AG09319 (cell line): ENCODE data around the gene PAXX.
A peak's percentile ranks its signal among the peaks of the same experiment; 100 is the strongest.

Experiments used
- DNase-seq: peaks from one replicate; pipeline ENCODE4 v3.0.0-alpha.2; 2010; ENCODE audit warnings: low read depth; ENCODE audit errors: extremely low read depth
- TF ChIP-seq, protein P1 (sequence below): IDR thresholded peaks from 2 replicates; pipeline ENCODE4 v1.5.1; 2011; ENCODE audit warnings: low read depth, mild to moderate bottlenecking, inconsistent platforms, low read length, moderate library complexity

Gene PAXX

DNA sequence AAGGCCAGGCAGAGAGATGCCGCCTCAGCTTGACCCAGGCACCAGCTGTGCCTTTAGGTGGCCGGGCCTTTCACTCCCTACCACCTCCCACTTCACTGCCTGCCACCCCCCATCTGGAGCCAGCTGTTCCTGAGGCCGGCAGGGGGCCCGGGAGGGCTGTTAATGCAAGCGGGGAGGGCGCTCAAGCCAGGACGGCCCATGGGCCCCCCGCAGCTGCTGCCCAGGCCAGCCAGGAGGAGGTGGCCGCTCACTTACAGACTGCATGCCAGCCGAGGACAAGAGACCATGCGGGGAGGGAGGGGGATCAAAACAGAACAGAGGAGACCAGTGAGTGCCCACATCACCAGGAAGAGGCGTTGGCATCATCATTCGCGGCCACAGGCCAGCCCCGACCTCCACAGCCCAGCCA is 31.4 kb downstream of the PAXX start:
- TF ChIP-seq, protein P1, sequence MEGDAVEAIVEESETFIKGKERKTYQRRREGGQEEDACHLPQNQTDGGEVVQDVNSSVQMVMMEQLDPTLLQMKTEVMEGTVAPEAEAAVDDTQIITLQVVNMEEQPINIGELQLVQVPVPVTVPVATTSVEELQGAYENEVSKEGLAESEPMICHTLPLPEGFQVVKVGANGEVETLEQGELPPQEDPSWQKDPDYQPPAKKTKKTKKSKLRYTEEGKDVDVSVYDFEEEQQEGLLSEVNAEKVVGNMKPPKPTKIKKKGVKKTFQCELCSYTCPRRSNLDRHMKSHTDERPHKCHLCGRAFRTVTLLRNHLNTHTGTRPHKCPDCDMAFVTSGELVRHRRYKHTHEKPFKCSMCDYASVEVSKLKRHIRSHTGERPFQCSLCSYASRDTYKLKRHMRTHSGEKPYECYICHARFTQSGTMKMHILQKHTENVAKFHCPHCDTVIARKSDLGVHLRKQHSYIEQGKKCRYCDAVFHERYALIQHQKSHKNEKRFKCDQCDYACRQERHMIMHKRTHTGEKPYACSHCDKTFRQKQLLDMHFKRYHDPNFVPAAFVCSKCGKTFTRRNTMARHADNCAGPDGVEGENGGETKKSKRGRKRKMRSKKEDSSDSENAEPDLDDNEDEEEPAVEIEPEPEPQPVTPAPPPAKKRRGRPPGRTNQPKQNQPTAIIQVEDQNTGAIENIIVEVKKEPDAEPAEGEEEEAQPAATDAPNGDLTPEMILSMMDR = no peak
- no peak for DNase-seq

DNA sequence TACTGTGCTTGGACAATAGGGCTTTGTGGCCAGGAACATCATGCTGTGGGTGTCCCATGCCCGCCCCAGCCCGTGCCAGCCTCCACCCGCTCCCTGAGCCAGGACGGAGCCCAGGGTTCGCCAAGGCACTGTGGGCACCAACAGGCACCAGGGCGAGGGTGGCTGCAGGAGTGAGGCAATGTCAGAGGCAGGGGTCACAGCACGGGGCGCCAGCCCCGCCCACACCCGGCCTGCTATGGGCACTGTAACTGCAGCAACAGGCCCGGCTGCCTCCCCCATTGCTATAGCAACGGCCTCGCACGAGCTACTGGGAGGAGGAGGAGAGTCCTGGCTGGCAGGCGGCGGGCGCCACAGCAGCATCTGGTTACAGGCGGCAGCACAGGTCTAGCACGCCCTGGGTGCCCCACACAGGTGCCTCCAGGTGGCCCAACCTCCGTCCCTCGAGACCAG is 33.3 kb downstream of the PAXX start:
- TF ChIP-seq, protein P1 = no peak
- no peak for DNase-seq

DNA sequence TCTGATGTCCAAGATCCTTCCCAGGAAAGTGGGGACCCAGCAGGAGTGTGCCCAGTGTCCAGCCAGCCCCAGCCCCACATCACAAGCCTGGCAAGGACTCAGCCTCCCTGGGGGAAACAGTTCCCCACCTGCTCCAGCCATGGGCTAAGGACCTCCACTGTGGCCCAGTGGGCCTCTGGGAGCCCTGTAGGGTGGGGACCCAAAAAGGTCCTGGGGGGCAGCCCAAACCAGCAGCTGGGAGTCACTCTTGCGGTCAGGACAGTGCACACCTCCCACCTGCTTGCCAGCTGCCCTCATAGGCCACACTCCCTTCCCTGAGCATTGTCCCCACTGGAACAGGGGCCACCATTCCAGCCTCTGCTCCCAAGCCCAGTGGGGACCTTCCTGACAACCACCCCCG is 34.2 kb downstream of the PAXX start:
- TF ChIP-seq, protein P1 = no peak
- no peak for DNase-seq

DNA sequence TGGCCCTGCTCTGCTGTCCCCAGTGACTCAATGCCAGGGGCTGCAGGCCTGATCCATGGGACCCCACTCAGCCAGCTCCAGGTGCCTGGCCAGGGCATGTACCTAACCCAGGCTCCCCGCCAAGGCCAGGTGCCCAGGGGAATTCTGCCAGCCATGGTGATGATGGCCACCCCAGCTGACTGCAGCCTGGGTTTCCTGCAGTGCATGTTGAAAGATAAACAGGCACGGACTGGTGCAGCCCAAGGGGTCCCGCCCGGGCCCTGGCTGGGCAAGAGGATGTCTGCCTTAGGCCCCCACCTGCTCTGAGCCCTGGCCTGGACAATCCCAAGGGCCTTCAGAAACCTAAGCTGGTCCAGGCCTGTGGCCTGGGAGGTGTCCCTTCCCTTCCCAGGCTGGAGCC is 34.6 kb downstream of the PAXX start:
- DNase-seq = no peak
- TF ChIP-seq, protein P1 = no peak

DNA sequence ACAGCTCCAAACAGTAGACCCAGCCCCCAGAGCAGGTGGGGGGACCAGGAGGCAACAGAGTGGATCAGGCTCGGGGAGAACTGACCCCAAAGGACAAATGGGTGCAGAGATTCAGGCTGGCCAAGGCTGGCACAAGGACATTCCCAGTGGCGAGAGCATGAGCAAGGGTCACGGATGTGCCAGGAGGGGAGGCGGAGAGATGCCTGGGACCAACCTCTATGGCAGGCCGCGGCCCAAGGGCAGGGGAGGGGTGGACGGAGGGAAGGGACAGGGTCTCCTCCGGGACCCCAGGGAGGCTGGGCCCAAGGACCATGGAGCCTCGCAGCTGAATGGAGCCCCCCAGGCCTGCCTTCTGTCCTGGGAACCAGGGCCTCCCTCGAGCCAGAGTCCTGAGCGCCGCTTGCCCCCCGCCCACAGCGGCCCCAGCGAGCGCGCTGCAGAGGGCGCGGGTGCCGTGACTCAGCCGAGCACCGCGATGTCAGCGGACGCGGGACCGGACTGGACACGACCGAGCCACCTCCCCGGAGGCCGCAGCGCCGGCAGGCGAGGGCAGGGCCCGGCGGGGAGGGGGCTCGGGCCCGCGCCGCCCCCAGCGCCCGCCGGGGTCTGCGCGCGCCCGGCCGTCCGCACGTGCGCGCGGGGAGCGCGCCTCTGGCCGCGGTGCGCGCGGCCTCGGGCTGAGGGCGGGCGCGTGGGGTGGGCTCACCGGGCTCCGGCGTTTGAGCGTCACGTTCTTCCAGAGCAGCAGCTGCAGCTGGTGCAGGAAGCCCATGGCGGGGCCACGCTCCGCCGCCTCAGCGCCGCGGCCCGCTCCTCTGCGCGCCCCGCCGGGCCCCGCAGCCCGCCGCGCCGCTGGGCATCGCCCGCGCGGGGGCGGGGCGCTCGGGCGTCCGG is 35.4 kb downstream of the PAXX start, which contains the start of gene ABCA2:
Gene ABCA2 (minus strand): TSS at position 869 of the 894 bp plus-strand sequence. CDS start 97 bp downstream, at position 772.
- DNase-seq = no peak
- TF ChIP-seq, protein P1 = no peak

DNA sequence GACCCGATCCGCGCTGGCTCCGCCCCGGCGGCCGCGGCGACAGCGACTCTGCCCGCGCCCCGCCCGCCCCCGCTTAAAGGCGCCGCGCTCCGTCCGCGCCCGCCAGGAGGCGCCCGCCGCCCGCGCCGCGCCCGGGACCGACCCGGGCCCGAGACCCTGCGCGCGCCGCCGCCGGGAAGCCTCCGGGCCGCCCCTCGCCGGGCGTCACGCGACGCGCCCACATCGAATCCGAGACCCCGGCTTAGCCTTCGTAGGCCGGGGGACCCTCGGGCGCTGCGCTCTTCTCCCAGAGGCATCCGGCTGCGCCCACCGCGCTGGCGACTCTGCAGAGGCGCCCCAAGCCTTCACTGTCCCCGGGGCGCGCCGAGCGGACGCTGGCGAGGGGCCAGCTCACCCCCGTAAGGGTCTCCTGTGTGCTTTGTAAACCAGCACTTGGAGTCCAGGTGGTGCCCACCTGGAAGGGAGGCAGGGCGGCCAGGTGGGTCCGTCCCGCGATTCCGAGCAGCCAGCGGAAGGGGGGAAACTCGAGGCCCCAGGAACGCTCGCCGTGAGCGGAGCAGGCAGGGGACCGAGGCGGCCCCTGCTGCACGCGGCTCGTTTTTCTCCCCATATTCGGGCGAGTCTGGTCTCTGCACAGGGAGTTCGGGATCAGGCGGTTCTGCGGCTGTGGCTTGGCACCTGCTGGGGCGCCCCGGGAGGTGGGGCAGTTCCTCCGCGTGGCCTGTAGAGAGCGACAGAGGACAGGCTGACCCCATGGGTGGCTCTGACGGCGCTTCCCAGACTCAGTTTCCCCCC is 36.2 kb downstream of the PAXX start:
- TF ChIP-seq, protein P1 = peak; percentile 34
- DNase-seq = no peak
